RWPE2 (cell line): ENCODE data around the gene PSAP.

Source experiments
- ATAC-seq: fragments of 200-7000 bp; cut with Tn5 transposase; 3 replicates; pipeline ENCODE4 v1.9.1; 2021; ENCODE audit warnings: low read depth
- DNase-seq: peaks from one replicate; pipeline ENCODE4 v3.0.0-alpha.2; 2020; ENCODE audit warnings: low spot score
- H3K27ac ChIP-seq: fragments of 450-650 bp; 2 replicates; pipeline ENCODE4 v1.5.1; 2017; ENCODE audit warnings: mild to moderate bottlenecking; ENCODE audit not compliant: poor library complexity, severe bottlenecking
- H3K27me3 ChIP-seq: fragments of 250-450 bp; sonication (Bioruptor Pico); 2 replicates; pipeline ENCODE4 v1.5.1; 2021; ENCODE audit warnings: mild to moderate bottlenecking, moderate library complexity; ENCODE audit not compliant: insufficient read depth, poor library complexity, severe bottlenecking
- H3K36me3 ChIP-seq: fragments of 250-450 bp; sonication (Bioruptor Pico); 2 replicates; pipeline ENCODE4 v1.5.1; 2020; ENCODE audit warnings: low read depth, mild to moderate bottlenecking, moderate library complexity
- H3K4me1 ChIP-seq: fragments of 250-450 bp; sonication (Bioruptor Pico); 2 replicates; pipeline ENCODE4 v1.5.1; 2021; ENCODE audit warnings: mild to moderate bottlenecking, moderate library complexity; ENCODE audit not compliant: insufficient read depth, poor library complexity, severe bottlenecking
- H3K4me3 ChIP-seq: fragments of 250-450 bp; sonication (Bioruptor Pico); 2 replicates; pipeline ENCODE4 v1.5.1; 2021; ENCODE audit warnings: mild to moderate bottlenecking, moderate library complexity; ENCODE audit not compliant: severe bottlenecking
- H3K9me3 ChIP-seq: fragments of 250-450 bp; sonication (Bioruptor Pico); 2 replicates; pipeline ENCODE4 v1.5.1; 2021; ENCODE audit warnings: mild to moderate bottlenecking, moderate library complexity; ENCODE audit not compliant: severe bottlenecking
- CTCF ChIP-seq: fragments of 450-650 bp; IDR thresholded peaks from one replicate; pipeline ENCODE4 v1.5.1; 2017; ENCODE audit warnings: mild to moderate bottlenecking, moderate library complexity; ENCODE audit not compliant: poor library complexity, severe bottlenecking

PSAP gene

DNA sequence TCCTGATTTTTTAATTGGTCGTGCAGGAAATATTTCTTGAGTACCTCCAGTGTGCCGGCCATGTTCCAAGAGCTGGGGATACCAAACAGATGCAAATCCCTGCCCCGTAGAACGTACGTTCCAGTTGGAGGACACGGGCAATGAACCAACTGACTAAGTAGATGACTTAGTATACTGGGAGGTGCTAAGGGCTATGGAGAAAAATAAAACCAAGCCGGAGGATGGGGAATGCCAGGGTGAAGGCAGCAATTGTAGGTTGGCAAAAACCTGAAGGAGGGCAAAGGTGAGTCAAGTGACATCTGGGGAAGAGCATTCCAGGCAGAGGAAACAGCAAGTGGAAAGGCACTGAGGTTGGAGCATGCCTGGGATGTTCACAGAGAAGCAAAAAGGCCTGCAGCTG, 70.9 kb downstream of the PSAP start:
- Histone ChIP-seq H3K27ac (no peak overlapping the region), H3K27me3 (no peaks in the 10 kb centered on the region), H3K4me1 (no peaks in the 10 kb centered on the region), H3K36me3 (no peaks in the 10 kb centered on the region), H3K4me3 (no peak overlapping the region), H3K9me3 (no peaks in the 10 kb centered on the region)
- DNase-seq = no peak
- TF ChIP-seq CTCF = no peak
- no peak for ATAC-seq

DNA sequence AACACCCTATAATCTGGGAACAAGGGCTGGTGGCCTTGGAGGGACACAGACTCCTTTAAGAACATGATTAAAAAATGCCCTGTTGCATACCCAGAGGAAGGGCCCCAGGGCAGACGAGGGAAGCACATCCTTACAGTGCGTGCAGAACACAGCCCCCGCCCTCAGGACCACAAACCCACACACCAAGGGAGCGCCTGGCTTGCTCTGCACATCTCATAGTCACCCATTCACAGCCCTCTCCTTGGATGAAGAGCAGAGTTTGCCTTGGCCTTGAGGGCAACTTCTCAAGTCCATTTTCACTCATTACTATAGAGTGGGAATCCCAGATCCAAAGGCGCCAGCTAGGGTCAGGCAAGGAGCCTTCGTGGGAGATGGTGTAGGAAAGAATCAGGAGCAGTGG, 71.4 kb downstream of the PSAP start:
- H3K4me3 ChIP-seq = no peak overlapping the region
- no peak for ATAC-seq
- DNase-seq = no peak
- no peaks in the 10 kb centered on the region for H3K27me3 ChIP-seq
- peaks cover 1% of the 10 kb centered on the region for H3K4me1 ChIP-seq
- H3K36me3 ChIP-seq = no peaks in the 10 kb centered on the region
- no peak overlapping the region for H3K27ac ChIP-seq
- no peak for TF ChIP-seq CTCF
- H3K9me3 ChIP-seq = no peaks in the 10 kb centered on the region

DNA sequence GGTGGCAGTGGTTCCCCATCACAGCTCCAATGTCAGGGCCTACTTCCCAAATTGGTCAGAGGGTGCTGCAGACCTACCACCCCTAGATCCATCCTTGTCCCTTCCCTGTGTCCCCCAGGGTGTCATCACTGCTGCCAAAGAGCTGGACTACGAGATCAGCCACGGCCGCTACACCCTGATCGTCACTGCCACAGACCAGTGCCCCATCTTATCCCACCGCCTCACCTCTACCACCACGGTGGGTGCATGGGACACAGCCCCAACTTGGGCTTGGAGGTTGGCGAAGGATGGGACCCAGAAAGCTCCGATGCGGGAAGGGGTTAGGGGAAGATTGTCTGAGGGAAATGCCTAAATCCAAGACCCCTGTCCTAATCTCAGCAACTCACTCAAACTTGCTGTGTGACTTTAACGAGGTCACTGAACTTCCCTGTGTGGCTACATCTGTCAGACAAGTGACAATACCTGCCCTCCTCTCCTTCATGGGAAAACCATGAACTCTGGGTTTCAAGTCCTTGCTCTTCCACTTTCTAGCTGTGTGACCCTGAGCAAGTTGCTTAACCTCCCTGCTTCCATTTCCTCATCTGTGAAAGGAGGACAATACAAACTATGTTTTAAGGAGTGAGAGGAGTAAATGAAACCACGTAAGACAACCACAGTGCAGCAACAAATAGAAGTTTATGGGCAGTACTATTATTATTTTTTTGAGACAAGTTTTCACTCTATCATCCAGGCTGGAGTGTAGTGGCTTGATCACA, 72.8 kb downstream of the PSAP start:
- H3K9me3 ChIP-seq = no peaks in the 10 kb centered on the region
- DNase-seq = no peak
- H3K4me3 ChIP-seq = no peak overlapping the region
- no peak overlapping the region for H3K27ac ChIP-seq
- no peak for TF ChIP-seq CTCF
- no peak for ATAC-seq
- H3K4me1 ChIP-seq = peaks cover 9% of the 10 kb centered on the region
- no peaks in the 10 kb centered on the region for H3K36me3 ChIP-seq
- H3K27me3 ChIP-seq = no peaks in the 10 kb centered on the region

- H3K27ac ChIP-seq = no peak overlapping the region
- no peak for TF ChIP-seq CTCF
- no peak overlapping the region for H3K4me3 ChIP-seq
- ATAC-seq (no peak), DNase-seq (no peak)
- H3K36me3 ChIP-seq = no peaks in the 10 kb centered on the region
- H3K4me1 ChIP-seq = peaks cover 16% of the 10 kb centered on the region
- no peaks in the 10 kb centered on the region for H3K27me3 ChIP-seq
- H3K9me3 ChIP-seq = no peaks in the 10 kb centered on the region
These were observed 73.7 kb downstream of the PSAP start for GRCh38 chr10:71777213-71777985.

DNA sequence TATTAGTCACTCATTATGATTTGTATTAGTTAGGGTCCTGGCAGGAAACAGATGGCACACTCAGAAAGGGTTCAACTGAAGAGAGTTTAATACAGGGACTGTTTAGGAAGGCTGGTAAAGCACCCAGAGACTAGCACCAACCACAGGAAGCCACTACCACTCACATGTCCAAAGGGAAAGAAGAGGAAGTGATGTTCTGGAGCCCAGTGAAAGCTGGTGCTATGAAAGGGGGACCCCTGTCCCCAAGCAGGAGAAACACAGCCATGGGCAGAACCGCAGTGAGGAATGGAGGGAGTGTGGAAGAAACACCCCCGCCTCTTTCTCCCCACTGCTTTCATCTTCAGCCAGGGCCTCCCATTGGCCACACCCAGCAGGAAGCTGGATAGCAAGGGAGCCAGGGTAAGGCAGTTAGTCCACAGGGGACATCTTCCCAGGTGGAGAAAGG, 74.5 kb downstream of the PSAP start:
- DNase-seq = no peak
- H3K9me3 ChIP-seq = no peaks in the 10 kb centered on the region
- H3K4me1 ChIP-seq = peaks cover 19% of the 10 kb centered on the region

More for the DNA sequence above, 74.5 kb downstream of the PSAP start:
- Histone ChIP-seq H3K4me3 (no peak overlapping the region), H3K27me3 (no peaks in the 10 kb centered on the region), H3K36me3 (no peaks in the 10 kb centered on the region), H3K27ac (no peak overlapping the region)
- no peak for TF ChIP-seq CTCF
- ATAC-seq = no peak
